ENCODE data around the gene FMNL2.

Gene FMNL2

DNA sequence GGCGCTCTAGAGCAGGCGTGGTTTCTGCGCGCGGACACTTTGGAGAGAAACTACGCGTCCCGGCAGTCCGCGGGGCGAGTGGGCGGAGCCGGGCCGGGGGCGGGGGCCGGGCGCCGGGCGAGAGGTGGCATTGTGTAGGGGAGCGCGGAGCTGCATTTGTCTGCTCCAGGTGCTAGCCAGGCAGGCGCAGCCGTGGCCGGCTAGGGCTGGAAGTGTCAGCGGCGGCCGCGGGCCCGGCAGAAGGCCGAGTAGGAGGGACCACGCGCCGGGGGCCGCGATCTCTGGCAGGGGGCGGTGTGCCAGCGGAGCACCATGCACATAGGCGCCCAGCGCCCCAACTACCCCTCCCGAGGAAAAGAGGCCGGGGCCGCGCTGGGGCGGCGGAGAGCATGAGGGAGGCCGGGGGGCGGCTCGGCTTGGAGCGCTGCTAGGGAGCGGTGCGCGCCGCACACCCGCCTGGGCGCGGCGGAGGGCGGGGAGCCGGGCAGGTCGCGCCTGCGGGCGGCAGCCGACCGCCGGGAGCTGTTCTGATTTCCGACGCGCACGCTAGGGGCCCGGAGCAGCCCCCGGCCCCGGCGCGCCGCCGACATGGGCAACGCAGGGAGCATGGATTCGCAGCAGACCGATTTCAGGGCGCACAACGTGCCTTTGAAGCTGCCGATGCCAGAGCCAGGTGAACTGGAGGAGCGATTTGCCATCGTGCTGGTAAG is at the start of gene FMNL2:
TSS of gene FMNL2 (plus strand) at position 159 of the 710 bp plus-strand sequence.
- no peaks in the 10 kb centered on the region for H3K36me3 ChIP-seq
- H3K27me3 ChIP-seq: peaks cover 82% of the 10 kb centered on the region
- peaks cover 13 to 20% of the 10 kb centered on the region in 2 experiments for H3K4me1 ChIP-seq (ENCODE audit: control insufficient read depth in 1 of 2, insufficient read depth in 1 of 2, low read depth in 1 of 2, low read length in 1 of 2)
- TF ChIP-seq, protein P1, sequence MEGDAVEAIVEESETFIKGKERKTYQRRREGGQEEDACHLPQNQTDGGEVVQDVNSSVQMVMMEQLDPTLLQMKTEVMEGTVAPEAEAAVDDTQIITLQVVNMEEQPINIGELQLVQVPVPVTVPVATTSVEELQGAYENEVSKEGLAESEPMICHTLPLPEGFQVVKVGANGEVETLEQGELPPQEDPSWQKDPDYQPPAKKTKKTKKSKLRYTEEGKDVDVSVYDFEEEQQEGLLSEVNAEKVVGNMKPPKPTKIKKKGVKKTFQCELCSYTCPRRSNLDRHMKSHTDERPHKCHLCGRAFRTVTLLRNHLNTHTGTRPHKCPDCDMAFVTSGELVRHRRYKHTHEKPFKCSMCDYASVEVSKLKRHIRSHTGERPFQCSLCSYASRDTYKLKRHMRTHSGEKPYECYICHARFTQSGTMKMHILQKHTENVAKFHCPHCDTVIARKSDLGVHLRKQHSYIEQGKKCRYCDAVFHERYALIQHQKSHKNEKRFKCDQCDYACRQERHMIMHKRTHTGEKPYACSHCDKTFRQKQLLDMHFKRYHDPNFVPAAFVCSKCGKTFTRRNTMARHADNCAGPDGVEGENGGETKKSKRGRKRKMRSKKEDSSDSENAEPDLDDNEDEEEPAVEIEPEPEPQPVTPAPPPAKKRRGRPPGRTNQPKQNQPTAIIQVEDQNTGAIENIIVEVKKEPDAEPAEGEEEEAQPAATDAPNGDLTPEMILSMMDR (IDR thresholded peaks at IDR 0.05): no peak
- H3K9me3 ChIP-seq: no peaks in the 10 kb centered on the region
- peak within 1 kb of the TSS; percentile 75 to 84 for H3K4me3 ChIP-seq (ENCODE audit: low read depth in 1 of 2, low read length in 1 of 2)
- no peak within 1 kb of the TSS for H3K27ac ChIP-seq

DNA sequence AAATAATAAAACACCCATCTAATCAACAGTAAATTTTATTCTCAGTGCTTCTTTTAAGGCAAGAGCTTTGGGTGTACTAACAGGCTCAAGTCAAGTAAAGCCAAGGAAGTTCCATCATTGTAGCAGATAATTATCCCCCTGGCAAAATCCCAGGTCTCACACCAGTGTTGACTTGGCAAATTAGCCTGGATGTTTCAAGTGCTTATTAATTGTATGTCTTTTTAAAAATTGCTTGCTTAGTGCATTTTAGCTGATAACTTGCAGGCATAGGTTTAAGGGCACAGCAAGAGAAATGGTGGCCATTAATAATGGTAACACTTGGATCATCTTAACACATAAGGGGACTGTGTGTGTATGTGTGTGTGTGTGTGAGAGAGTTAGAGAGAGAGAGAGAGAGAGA is 42.0 kb upstream of the FMNL2 start:
- TF ChIP-seq, protein P1 (IDR thresholded peaks at IDR 0.05): no peak
- Histone ChIP-seq H3K27me3 (no peaks in the 10 kb centered on the region), H3K4me1 (ENCODE audit: control insufficient read depth in 1 of 2, insufficient read depth in 1 of 2, low read depth in 1 of 2, low read length in 1 of 2) (no peaks in the 10 kb centered on the region), H3K9me3 (no peaks in the 10 kb centered on the region), H3K36me3 (no peaks in the 10 kb centered on the region), H3K4me3 (ENCODE audit: low read depth in 1 of 2, low read length in 1 of 2) (no peak overlapping the region), H3K27ac (no peak overlapping the region)

DNA sequence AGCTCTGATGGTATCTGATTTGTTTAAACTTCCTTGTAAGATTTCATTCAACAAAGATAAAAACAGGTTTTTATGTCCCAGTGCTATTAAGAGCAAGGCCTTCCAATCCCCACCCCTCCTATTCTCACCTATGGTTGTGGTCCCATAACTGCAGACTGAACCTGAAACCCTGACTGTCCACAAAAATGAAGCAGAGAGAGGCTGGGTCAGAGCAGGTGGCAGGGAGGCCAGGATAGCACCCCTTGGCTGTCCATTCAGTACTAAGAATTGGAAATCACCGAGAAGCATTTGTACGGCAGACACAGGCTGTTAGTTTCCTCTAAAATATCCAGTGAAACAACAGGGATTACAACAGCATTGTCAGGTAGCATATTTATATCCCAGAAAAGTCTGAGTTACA is 37.3 kb upstream of the FMNL2 start:
- H3K4me1 ChIP-seq (ENCODE audit: control insufficient read depth in 1 of 2, insufficient read depth in 1 of 2, low read depth in 1 of 2, low read length in 1 of 2): no peaks in the 10 kb centered on the region
- TF ChIP-seq, protein P1 (IDR thresholded peaks at IDR 0.05): no peak
- no peaks in the 10 kb centered on the region for H3K27me3 ChIP-seq
- no peak overlapping the region for H3K4me3 ChIP-seq (ENCODE audit: low read depth in 1 of 2, low read length in 1 of 2)
- no peak overlapping the region for H3K27ac ChIP-seq
- no peaks in the 10 kb centered on the region for H3K36me3 ChIP-seq
- H3K9me3 ChIP-seq: no peaks in the 10 kb centered on the region

DNA sequence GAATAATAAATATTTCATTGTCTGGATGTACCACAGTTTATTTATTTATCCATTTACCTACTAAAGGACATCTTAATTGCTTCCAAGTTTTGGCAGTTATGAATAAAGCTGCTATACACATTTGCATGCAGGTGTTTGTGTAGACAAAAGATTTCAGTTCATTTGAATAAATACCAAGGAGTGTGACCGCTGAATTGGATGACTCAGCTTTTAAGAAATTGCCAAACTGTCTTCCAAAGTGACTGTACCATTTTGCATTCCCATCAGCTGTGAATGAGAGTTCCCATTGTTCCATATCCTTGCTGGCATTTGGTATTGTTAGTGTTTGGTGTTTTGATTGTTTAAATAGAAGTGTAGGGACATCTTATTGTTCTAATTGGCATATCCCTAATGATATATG is 36.2 kb upstream of the FMNL2 start:
- H3K4me3 ChIP-seq (ENCODE audit: low read depth in 1 of 2, low read length in 1 of 2): no peak overlapping the region
- TF ChIP-seq, protein P1 (IDR thresholded peaks at IDR 0.05): no peak
- no peaks in the 10 kb centered on the region for H3K27me3 ChIP-seq
- no peaks in the 10 kb centered on the region for H3K4me1 ChIP-seq (ENCODE audit: control insufficient read depth in 1 of 2, insufficient read depth in 1 of 2, low read depth in 1 of 2, low read length in 1 of 2)
- H3K27ac ChIP-seq: no peak overlapping the region
- no peaks in the 10 kb centered on the region for H3K9me3 ChIP-seq
- no peaks in the 10 kb centered on the region for H3K36me3 ChIP-seq

DNA sequence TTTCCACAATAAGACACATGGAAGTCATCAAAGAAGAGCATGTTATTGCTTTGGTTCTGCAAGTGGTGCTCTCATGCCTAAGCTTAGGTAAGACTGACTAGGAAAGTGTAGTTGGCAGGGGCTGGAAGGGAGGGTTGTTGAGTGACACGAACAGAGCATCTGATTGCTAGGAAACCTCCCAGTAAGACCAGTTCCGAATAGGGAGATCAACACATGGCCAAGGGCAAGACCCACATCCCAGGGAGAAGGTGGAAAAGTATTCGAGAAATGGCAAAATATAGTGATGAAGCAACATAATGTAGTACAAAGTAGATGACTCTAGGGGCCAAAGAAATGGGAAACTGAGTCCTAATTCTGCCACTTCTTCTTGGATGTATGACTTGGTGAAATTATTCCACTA is 33.8 kb upstream of the FMNL2 start:
- H3K27me3 ChIP-seq: no peaks in the 10 kb centered on the region
- H3K4me1 ChIP-seq (ENCODE audit: control insufficient read depth in 1 of 2, insufficient read depth in 1 of 2, low read depth in 1 of 2, low read length in 1 of 2): no peaks in the 10 kb centered on the region
- no peaks in the 10 kb centered on the region for H3K9me3 ChIP-seq
- no peak overlapping the region for H3K27ac ChIP-seq
- no peaks in the 10 kb centered on the region for H3K36me3 ChIP-seq
- no peak overlapping the region for H3K4me3 ChIP-seq (ENCODE audit: low read depth in 1 of 2, low read length in 1 of 2)
- TF ChIP-seq, protein P1 (IDR thresholded peaks at IDR 0.05): no peak

Measured in neutrophil (primary cell).